CD1c-positive myeloid dendritic cell (primary cell): ENCODE data around the gene GPRC5C.
A peak's percentile ranks its signal among the peaks of the same experiment; 100 is the strongest.

Experiments
- DNase-seq: peaks from one replicate; pipeline ENCODE4 v3.0.0-alpha.2; 2016; ENCODE audit errors: extremely low spot score

The GPRC5C gene

GRCh38 chr17:74407384-74407783, 24.5 kb upstream of the GPRC5C start:
- no peak for DNase-seq

DNA sequence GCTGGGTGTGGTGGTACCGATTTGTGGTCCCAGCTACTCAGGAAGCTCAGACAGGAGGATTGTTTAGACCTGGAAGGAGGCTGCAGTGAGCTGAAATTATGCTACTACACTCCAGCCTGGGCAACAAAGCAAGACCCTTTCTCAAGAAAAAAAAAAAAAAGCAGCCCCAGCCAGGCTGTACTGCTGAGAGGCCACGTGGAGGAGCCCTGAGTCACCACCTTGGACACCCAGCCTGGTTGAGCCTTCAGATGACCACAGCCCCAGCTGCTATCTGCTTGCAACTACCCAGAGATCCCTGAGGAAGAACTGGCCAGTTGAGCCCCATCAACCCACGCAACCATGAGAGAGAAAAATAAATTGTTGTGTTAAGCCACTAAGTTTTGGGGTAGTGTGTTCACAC, 23.6 kb upstream of the GPRC5C start:
- DNase-seq, result no peak

DNA sequence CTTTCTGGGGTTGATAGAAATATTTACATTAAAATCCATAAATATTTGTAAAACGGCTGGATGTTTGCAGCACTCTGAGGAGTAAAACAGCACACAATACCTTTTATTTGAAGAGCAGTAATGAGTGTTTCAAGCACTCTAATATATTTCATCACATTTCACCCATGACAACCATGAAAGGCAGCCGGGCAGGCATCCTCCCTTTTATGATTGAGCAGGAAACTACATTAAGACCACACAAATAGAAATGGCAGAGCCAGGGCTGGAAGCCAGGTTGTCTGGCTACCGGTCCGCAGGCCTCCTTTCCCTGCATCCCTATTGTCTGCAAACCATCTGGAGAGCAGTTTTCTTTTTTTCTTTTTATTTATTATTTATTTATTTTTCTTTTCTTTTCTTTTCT, 23.1 kb upstream of the GPRC5C start:
- DNase-seq, result no peak

GRCh38 chr17:74410001-74410443, 21.9 kb upstream of the GPRC5C start:
- DNase-seq, result no peak

GRCh38 chr17:74412581-74412980, 19.3 kb upstream of the GPRC5C start:
- no peak for DNase-seq

DNA sequence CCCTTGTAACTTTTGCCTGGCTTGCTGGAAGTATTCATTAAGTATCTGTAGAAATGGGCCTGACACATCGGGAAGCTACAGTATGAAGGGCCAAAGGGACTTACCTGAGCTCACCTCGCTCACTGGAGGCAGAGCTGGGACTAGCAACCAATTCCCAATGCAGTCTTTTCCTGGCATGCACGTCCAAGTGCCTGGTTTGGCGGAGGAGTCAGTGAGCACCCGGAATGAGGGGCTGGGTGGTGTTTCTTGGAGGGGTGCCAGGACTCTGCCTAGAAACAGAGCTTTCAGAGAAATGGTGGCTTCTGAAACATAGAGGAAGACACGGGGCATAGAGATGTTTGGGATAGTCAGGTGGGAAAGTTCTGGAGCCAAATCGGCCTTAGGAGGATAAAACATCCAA, 18.4 kb upstream of the GPRC5C start:
- no peak for DNase-seq

- no peak for DNase-seq
Observed at GRCh38 chr17:74414510-74414909, 17.4 kb upstream of the GPRC5C start.

DNA sequence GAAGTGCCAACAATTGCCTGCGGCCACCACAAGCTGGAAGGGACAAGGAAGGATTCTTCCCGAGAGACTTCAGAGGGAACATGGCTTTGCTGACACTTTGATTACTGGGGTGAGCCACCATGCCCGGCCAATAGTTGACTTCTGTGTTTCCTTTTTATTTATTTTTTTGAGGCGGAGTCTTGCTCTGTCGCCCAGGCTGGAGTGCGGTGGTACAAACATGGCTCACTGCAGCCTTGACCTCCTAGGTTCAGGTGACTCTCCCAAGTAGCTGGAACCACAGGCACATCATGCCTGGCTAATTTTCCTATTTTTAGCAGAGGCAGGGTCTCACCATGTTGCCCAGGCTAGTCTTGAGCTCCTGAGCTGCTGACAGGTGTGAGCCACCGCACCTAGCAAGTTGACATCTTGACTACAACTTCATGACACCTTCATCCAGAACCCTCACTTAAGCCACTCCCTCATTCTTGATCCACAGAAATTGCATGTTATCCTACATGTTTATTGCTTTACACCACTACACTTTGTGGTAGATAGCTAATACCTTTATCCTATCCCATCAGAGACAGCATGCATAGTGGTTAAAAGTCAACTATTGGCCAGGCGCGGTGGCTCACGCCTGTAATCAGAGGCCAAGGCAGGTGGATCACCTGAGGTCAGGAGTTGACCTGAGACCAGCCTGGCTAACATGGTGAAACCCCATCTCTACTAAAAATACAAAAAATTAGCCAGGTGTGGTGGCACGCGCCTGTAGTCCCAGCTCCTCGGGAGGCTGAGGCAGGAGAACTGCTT, 16.1 kb upstream of the GPRC5C start:
- no peak for DNase-seq

- peak; percentile 55 for DNase-seq
Observed at GRCh38 chr17:74417178-74418045, 14.5 kb upstream of the GPRC5C start.

DNA sequence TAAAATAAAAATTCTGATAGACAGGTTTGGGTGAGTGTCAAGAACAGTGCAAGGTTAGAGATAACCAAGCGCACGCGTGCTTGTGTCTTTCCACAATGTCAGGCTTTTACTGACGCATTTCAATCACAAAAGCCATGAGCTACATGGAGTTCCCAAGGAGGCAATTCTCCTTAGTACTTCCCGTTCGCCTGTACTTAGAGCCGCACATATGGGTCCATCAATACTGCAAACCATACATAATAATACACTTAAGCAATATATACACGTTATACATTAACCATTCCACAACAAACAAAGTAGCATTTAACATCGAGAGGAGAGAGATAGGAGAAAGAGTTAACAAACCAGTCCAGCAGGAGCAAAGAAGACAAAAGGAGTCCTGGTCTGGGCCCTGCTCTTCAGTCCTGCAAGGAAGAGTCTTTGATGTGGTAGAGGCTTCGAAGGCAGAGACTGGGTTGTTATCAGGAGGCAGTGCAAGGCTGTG, 11.9 kb upstream of the GPRC5C start:
- no peak for DNase-seq

GRCh38 chr17:74424117-74424516, 7.8 kb upstream of the GPRC5C start:
- no peak for DNase-seq

- DNase-seq, result no peak
Observed at GRCh38 chr17:74424657-74425056, 7.2 kb upstream of the GPRC5C start.

DNA sequence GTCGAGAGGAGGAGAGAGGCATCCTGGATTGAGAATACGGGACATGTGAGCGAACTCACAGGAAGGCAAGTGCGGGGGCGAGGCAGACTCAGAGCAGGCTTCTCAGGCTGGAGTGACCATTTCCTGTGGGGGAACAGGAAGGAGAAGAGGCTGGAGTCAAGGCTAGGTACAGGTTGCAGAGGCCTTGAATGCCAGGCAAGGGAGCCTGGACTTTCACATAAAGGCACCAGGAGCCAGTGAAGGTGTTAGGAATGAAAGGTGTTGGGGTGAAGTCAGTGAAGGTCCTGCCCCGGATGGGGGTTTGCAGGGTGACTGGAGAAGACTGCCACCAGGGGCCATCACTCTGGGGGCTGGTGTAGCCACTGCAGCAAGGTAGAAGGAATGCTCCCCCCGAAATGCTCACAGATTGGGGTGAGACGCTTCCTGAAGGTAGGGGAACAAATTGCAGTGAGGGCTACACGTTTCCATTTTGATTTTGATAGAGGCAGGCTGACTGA, 5.3 kb upstream of the GPRC5C start:
- no peak for DNase-seq

- DNase-seq, result no peak
Observed at GRCh38 chr17:74427048-74427762, 4.7 kb upstream of the GPRC5C start.

GRCh38 chr17:74427763-74428153, 4.1 kb upstream of the GPRC5C start:
- no peak for DNase-seq

DNA sequence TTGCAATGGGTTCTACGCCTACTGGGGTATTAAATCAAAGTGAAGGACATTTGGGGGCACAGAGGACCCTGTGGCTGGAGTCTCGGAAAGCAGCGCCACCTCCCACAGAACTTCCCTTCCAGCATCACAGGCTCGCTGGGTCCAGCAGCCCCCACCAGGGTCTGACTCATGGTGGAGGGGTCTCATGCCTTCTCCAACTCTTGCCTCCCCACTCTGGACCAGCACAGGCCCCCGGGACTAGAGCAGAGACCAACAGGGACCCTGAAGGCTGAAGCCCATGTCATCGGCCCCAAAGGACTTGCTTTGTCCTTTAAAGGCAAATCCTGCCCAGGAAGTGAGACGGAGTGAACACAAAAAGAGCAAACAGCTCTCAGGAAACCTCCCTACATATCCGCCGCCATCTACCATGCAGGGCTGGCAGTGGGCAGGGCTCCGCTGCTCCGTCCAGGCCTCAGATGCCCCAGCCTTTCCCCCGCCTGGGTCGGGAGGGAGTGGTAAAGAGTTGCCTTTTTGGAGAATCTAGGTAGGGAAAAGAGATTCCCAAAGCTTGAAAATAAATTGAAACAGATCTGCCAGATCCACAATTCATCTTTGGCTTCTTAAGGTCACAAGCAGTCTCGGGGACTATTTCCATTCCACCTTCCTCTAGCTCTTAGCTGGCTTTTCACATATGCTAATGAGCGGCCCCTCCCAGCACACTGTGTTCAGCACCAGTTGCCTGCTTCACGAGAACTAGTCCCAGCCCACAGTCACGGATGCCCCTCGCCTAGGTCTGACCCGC, 2.1 kb upstream of the GPRC5C start:
- DNase-seq, result no peak

DNA sequence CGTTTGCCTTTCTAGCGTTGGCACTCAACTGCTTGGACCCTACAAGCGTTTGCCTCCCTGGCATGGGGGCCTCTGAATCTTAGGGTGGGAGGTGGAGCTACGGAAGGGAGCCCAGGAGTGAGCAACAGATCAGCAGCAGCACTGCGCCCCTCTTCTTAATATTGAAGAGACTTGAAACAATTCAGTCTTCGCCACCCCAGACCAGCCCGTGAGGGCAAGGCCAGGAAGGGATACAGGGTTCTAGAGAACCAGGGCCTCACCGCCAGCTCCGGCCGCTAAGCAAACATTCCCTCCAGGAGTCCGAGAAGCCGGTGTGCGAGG, 1.5 kb upstream of the GPRC5C start:
- no peak for DNase-seq

DNA sequence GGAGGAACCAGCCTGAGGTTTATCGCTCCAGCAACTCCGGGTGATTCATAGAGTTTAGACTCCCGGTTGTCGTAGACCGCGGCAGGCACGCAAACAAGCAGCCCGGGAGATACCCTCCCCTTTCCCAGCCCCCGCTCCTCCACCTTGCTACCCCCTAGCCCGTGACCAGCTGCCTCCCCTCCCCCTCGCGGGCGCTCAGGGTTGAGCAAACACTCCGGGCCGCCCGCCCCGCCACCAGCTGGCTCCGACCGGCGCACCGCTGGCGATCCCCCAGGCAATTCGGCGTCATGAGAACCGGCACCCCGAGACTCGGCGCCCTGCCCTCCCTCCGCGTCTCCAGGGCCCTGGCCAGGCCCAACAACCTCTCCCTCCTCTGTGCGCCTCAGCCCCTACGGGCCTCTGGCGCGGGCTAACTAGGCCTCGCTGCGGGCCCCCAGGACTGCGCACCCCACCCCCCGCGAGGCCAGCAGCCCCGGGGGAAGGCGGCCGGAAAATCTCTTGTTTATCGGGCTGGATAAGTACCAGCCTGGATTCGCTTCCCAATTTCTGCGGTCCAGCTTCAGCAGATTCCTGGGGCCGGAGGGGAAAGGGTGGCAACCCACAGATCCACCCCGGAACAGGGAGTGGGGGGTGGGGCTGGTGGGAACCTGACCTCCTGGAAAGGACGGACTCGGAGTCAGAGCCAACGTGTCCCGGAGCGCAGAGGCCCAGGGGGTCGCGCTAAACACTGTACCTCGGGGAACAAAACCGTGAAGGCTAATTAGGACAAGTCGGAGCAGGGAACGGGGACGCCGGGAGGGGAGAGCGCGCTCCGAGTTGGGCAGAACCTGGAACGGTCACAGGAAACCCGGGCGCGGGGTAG, 951 bp upstream of the GPRC5C start:
- peak; percentile 48 for DNase-seq

GRCh38 chr17:74432424-74432690, 469 bp downstream of the GPRC5C start:
- no peak for DNase-seq

- DNase-seq, result no peak
Observed at GRCh38 chr17:74432766-74433391, 991 bp downstream of the GPRC5C start.
